ENCODE measurements around the gene ALDH1A1.

DNA sequence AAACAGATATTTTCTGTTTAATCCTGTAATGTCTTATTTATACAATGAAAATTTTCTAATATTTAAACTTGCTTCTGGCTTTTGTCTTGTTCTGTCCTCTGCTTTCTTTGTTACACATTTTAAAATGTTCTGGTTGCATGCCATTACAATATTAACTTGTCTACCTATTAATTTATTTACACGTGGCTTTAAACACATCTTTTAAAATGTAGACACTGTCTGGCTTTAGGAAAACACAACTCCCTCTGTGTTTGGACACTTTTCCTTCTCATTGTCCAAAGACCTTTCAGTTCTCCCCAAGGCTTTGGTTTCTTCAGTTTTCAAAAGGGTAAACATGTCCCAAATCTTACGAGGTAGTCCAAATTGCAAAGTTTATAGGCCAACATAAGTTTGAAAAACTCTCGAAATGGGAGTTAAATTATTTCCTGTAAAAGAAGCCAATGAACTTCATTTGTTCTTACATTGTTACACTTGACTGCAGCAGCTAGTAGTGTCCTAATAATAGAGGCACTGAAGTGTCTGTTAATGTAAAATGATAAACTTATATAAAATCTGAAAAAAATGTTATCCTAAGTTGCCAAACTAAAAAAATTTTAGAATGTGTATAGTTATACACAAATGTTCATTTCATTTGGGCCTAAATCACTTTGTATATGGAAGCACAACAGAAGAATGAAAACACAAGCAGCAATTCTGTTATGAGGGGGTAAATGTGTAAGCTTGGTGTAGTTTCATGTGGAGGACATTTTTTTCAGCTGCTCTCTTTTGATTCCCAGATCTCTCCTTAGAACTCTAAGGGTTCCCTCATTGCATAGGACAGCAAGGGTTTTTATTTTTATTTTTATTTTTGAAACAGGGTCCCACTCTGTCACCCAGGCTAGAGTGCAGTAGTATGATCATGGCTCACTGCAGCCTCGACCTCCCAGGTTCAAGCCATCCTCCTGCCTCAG is 53.8 kb downstream of the ALDH1A1 start:
- TF ChIP-seq CTCF (IDR thresholded peaks at IDR 0.05; ENCODE audit: low read depth, low read length) (no peak), POLR2A (IDR thresholded peaks at IDR 0.05; ENCODE audit: extremely low read depth, insufficient read length) (no peak), MYC (IDR thresholded peaks at IDR 0.05; ENCODE audit: low read depth, low read length) (no peak)

Data from NB4 (cell line).